Body of pancreas (tissue), 4 donors: ENCODE results near the gene MAP4K5.

ENCODE experiments used
- CTCF ChIP-seq, 7 experiments: fragments of 450-650 bp in 4 of 7; fragments of 200-600 bp in 3 of 7; sonication (generic) in 3 of 7; IDR thresholded peaks; one replicate each; pipeline ENCODE4 v1.5.1; 2016 to 2019; ENCODE audit warnings: antibody characterized with exemption in 7 of 7
- POLR2A ChIP-seq, 3 donors: fragments of 450-650 bp; IDR thresholded peaks; one replicate each; pipeline ENCODE4 v1.6.1; 2016; ENCODE audit warnings: antibody characterized with exemption in 3 of 3, mild to moderate bottlenecking in 2 of 3

DNA sequence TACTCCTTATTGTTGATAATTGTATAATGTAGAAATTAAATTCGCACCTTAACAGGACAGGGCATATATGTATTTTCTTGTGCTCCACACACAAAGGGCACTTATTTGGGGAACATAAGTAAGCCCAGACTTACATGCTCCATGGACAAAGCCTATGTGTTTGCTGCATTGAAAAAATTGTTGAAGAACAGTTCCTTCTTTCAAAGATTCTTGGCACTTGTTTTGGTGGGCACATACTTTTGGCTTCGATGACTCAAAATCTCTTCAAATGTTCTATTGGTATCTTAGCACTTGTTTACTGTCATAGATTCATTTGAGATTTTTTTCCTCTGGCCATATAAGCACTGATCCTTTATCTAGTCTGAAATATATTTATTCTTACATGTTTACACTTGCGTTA lies 1.4 kb upstream of the MAP4K5 start:
- TF ChIP-seq CTCF (IDR thresholded peaks at IDR 0.05) (no peak), POLR2A (IDR thresholded peaks at IDR 0.05) (no peak)
